Measurements from ENCODE around the gene ITGA11.

GRCh38 chr15:68389936-68390817 is 41.8 kb downstream of the ITGA11 start:
- TF ChIP-seq, protein P1, sequence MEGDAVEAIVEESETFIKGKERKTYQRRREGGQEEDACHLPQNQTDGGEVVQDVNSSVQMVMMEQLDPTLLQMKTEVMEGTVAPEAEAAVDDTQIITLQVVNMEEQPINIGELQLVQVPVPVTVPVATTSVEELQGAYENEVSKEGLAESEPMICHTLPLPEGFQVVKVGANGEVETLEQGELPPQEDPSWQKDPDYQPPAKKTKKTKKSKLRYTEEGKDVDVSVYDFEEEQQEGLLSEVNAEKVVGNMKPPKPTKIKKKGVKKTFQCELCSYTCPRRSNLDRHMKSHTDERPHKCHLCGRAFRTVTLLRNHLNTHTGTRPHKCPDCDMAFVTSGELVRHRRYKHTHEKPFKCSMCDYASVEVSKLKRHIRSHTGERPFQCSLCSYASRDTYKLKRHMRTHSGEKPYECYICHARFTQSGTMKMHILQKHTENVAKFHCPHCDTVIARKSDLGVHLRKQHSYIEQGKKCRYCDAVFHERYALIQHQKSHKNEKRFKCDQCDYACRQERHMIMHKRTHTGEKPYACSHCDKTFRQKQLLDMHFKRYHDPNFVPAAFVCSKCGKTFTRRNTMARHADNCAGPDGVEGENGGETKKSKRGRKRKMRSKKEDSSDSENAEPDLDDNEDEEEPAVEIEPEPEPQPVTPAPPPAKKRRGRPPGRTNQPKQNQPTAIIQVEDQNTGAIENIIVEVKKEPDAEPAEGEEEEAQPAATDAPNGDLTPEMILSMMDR (IDR thresholded peaks at IDR 0.05 in 8 of 11, conservative IDR thresholded peaks at IDR 0.05 in 3 of 11), result no peak
- TF ChIP-seq POLR2AphosphoS5 (IDR thresholded peaks at IDR 0.05), result no peak

Data from spleen (tissue), 7 donors.